ENCODE measurements around the gene VSIG10.

Gene VSIG10

GRCh38 chr12:118038137-118038536 lies 65.7 kb downstream of the VSIG10 start:
- Histone ChIP-seq H3K4me3 (ENCODE audit: insufficient read depth, low read length, poor library complexity, severe bottlenecking) (no peak overlapping the region), H3K27me3 (ENCODE audit: low read length) (no peaks in the 10 kb centered on the region), H3K36me3 (ENCODE audit: low read length) (peaks cover 8% of the 10 kb centered on the region; the same call in 1 of the 2 replicates), H2AFZ (ENCODE audit: low read depth, low read length, severe bottlenecking) (no peak overlapping the region), H3K9ac (ENCODE audit: low read length) (no peak overlapping the region), H3K9me2 (replicated peaks; ENCODE audit: insufficient read depth, low read length) (no peaks in the 10 kb centered on the region), H4K20me1 (ENCODE audit: low read depth, low read length) (no peaks in the 10 kb centered on the region), H3F3A (ENCODE audit: insufficient read depth) (no peaks in the 10 kb centered on the region), H3K9me3 (ENCODE audit: insufficient read depth, low read length) (no peaks in the 10 kb centered on the region), H3K4me2 (ENCODE audit: low read depth, low read length, poor library complexity, severe bottlenecking) (no peak overlapping the region), H3K79me2 (ENCODE audit: insufficient read depth, low read length) (no peaks in the 10 kb centered on the region), H3K27ac (ENCODE audit: low read depth, low read length) (no peak overlapping the region)
- no peak for TF ChIP-seq CTCF (IDR thresholded peaks at IDR 0.05; ENCODE audit: insufficient read depth, low read length, poor library complexity, severe bottlenecking)

GRCh38 chr12:118036672-118037411 lies 67.0 kb downstream of the VSIG10 start:
- no peak overlapping the region for H3K9ac ChIP-seq (ENCODE audit: low read length)
- no peaks in the 10 kb centered on the region for H4K20me1 ChIP-seq (ENCODE audit: low read depth, low read length)
- H3K36me3 ChIP-seq (ENCODE audit: low read length), result peaks cover 13% of the 10 kb centered on the region; the same call in 1 of the 2 replicates
- H3K4me3 ChIP-seq (ENCODE audit: insufficient read depth, low read length, poor library complexity, severe bottlenecking), result no peak overlapping the region
- H3K27me3 ChIP-seq (ENCODE audit: low read length), result no peaks in the 10 kb centered on the region
- no peak overlapping the region for H2AFZ ChIP-seq (ENCODE audit: low read depth, low read length, severe bottlenecking)
- H3K4me2 ChIP-seq (ENCODE audit: low read depth, low read length, poor library complexity, severe bottlenecking), result no peak overlapping the region
- no peaks in the 10 kb centered on the region for H3K79me2 ChIP-seq (ENCODE audit: insufficient read depth, low read length)
- no peaks in the 10 kb centered on the region for H3F3A ChIP-seq (ENCODE audit: insufficient read depth)
- H3K9me2 ChIP-seq (replicated peaks; ENCODE audit: insufficient read depth, low read length), result no peaks in the 10 kb centered on the region
- TF ChIP-seq CTCF (IDR thresholded peaks at IDR 0.05; ENCODE audit: insufficient read depth, low read length, poor library complexity, severe bottlenecking), result no peak
- H3K27ac ChIP-seq (ENCODE audit: low read depth, low read length), result no peak overlapping the region
- no peaks in the 10 kb centered on the region for H3K9me3 ChIP-seq (ENCODE audit: insufficient read depth, low read length)

GRCh38 chr12:118035190-118036041 lies 68.4 kb downstream of the VSIG10 start:
- Histone ChIP-seq H3K27me3 (ENCODE audit: low read length) (no peaks in the 10 kb centered on the region), H3K79me2 (ENCODE audit: insufficient read depth, low read length) (no peaks in the 10 kb centered on the region), H2AFZ (ENCODE audit: low read depth, low read length, severe bottlenecking) (no peak overlapping the region), H3K27ac (ENCODE audit: low read depth, low read length) (no peak overlapping the region; the same call in 1 of the 2 replicates), H3K9ac (ENCODE audit: low read length) (no peak overlapping the region), H3F3A (ENCODE audit: insufficient read depth) (no peaks in the 10 kb centered on the region), H3K4me2 (ENCODE audit: low read depth, low read length, poor library complexity, severe bottlenecking) (no peak overlapping the region), H3K4me3 (ENCODE audit: insufficient read depth, low read length, poor library complexity, severe bottlenecking) (no peak overlapping the region), H3K36me3 (ENCODE audit: low read length) (peaks cover 22% of the 10 kb centered on the region; the same call in 1 of the 2 replicates), H4K20me1 (ENCODE audit: low read depth, low read length) (no peaks in the 10 kb centered on the region), H3K9me3 (ENCODE audit: insufficient read depth, low read length) (no peaks in the 10 kb centered on the region), H3K9me2 (replicated peaks; ENCODE audit: insufficient read depth, low read length) (no peaks in the 10 kb centered on the region)
- TF ChIP-seq CTCF (IDR thresholded peaks at IDR 0.05; ENCODE audit: insufficient read depth, low read length, poor library complexity, severe bottlenecking) (no peak), EZH2phosphoT487 (conservative IDR thresholded peaks at IDR 0.05; ENCODE audit: low read length) (no peak)
